ENCODE results near the gene RNU1-2.
"Not testable (repeated sequence)": the region's sequence is repeated elsewhere in the genome, so short reads cannot be mapped to it uniquely, and the experiment has no call there.

RNU1-2 gene

GRCh38 chr1:16900751-16901150 lies 5.0 kb downstream of the RNU1-2 start:
- in situ Hi-C loops (cut with MboI; ENCODE audit: low sequenced_read_pairs, unreplicated experiment): no loop called here
- no peak for DNase-seq (ENCODE audit: low spot score)
- no peak for TF ChIP-seq CTCF (IDR thresholded peaks at IDR 0.05; ENCODE audit: borderline replicate concordance, control extremely low read depth, extremely low read depth, insufficient read depth, missing control alignments)

GRCh38 chr1:16901371-16901770 lies 5.6 kb downstream of the RNU1-2 start:
- in situ Hi-C loops (cut with MboI; ENCODE audit: low sequenced_read_pairs, unreplicated experiment); DNase-seq (ENCODE audit: low spot score): not testable (repeated sequence)

GRCh38 chr1:16903054-16903453 lies 7.3 kb downstream of the RNU1-2 start:
- in situ Hi-C loops (cut with MboI; ENCODE audit: low sequenced_read_pairs, unreplicated experiment): no loop called here
- no peak for DNase-seq (ENCODE audit: low spot score)
- no peak for TF ChIP-seq CTCF (IDR thresholded peaks at IDR 0.05; ENCODE audit: borderline replicate concordance, control extremely low read depth, extremely low read depth, insufficient read depth, missing control alignments)

- no peak for TF ChIP-seq CTCF (IDR thresholded peaks at IDR 0.05; ENCODE audit: borderline replicate concordance, control extremely low read depth, extremely low read depth, insufficient read depth, missing control alignments)
- DNase-seq (ENCODE audit: low spot score): no peak
- in situ Hi-C loops (cut with MboI; ENCODE audit: low sequenced_read_pairs, unreplicated experiment): no loop called here
Observed at GRCh38 chr1:16903458-16903796, 7.6 kb downstream of the RNU1-2 start.

- DNase-seq (ENCODE audit: low spot score): peak; percentile 95
- in situ Hi-C loops (cut with MboI; ENCODE audit: low sequenced_read_pairs, unreplicated experiment): no loop called here
- no peak for TF ChIP-seq CTCF (IDR thresholded peaks at IDR 0.05; ENCODE audit: borderline replicate concordance, control extremely low read depth, extremely low read depth, insufficient read depth, missing control alignments)
Observed at GRCh38 chr1:16904560-16905109, 8.9 kb downstream of the RNU1-2 start.

- DNase-seq (ENCODE audit: low spot score): peak; percentile 71
- in situ Hi-C loops (cut with MboI; ENCODE audit: low sequenced_read_pairs, unreplicated experiment): no loop called here
- no peak for TF ChIP-seq CTCF (IDR thresholded peaks at IDR 0.05; ENCODE audit: borderline replicate concordance, control extremely low read depth, extremely low read depth, insufficient read depth, missing control alignments)
Observed at GRCh38 chr1:16905110-16905867, 9.5 kb downstream of the RNU1-2 start.

- TF ChIP-seq CTCF (IDR thresholded peaks at IDR 0.05; ENCODE audit: borderline replicate concordance, control extremely low read depth, extremely low read depth, insufficient read depth, missing control alignments): no peak
- DNase-seq (ENCODE audit: low spot score): no peak
- in situ Hi-C loops (cut with MboI; ENCODE audit: low sequenced_read_pairs, unreplicated experiment): no loop called here
Observed at GRCh38 chr1:16905868-16906702, 10.3 kb downstream of the RNU1-2 start.

All from GM13976 (cell line).